Adrenal gland (tissue), 12 donors: ENCODE measurements around the gene EMC1. TPM values are rescaled to one million over a fixed set of nuclear protein-coding genes. Genes with fewer than 3 reads are reported as not detected.
"Not testable (repeated sequence)": the region's sequence is repeated elsewhere in the genome, so short reads cannot be mapped to it uniquely, and the experiment has no call there.

Experiments
- DNase-seq, 7 donors: peaks; one replicate each; pipeline ENCODE4 v3.0.0-alpha.2; 2019 to 2020
- H3K27ac ChIP-seq, 5 donors: fragments of 200-600 bp; sonication (generic) in 4 of 5; 1 replicate in 3 of 5; 2 replicates in 2 of 5; pipeline versions ENCODE4 v1.5.1 to v1.8.0; 2016 to 2020; ENCODE audit warnings: mild to moderate bottlenecking in 1 of 5
- H3K27me3 ChIP-seq: fragments of 200-600 bp; 2 replicates; pipeline ENCODE4 v1.8.0; 2021
- H3K36me3 ChIP-seq, 2 donors: fragments of 200-600 bp; replicated peaks in 1 of 2; 1 replicate in 1 of 2; 2 replicates in 1 of 2; pipeline versions ENCODE4 v1.5.1 to v1.8.0; 2018 to 2022
- H3K4me1 ChIP-seq, 2 donors: fragments of 200-600 bp; replicated peaks in 1 of 2; 1 replicate in 1 of 2; 2 replicates in 1 of 2; pipeline versions ENCODE4 v1.5.1 to v1.8.0; 2018 to 2021
- H3K4me3 ChIP-seq, 4 donors: fragments of 200-600 bp; sonication (generic) in 3 of 4; one replicate each; pipeline ENCODE4 v1.5.1; 2016 to 2018
- H3K9me3 ChIP-seq, 3 donors: fragments of 200-600 bp; sonication (generic) in 1 of 3; replicated peaks in 1 of 3; 1 replicate in 2 of 3; 2 replicates in 1 of 3; pipeline versions ENCODE4 v1.5.1 to v1.8.0; 2016 to 2021
- POLR2A ChIP-seq, 2 donors: fragments of 450-650 bp; IDR thresholded peaks; one replicate each; pipeline ENCODE4 v1.6.1; 2017; ENCODE audit warnings: antibody characterized with exemption in 2 of 2, mild to moderate bottlenecking in 2 of 2, moderate library complexity in 1 of 2
- WGBS, 4 donors: extraction: QIAGEN DNeasy Blood & Tissue Kit in 2 of 4; methylation state at CpG; one replicate each; pipeline versions ENCODE4 v1.1.5 to v1.1.7; 2013 to 2017; 5-methylcytosine and 5-hydroxymethylcytosine counted together
- intact Hi-C, 2 donors: fragments of 100-400 bp; cut with DNase I; formaldehyde crosslinking; loops; one replicate each; pipeline versions ENCODE4 v1.14.1 to v1.15.0; 2022 to 2023
- polyA plus RNA-seq, 3 donors: library from polyadenylated mRNA; stranded (reverse); fragments of 200-250 nt in 2 of 3; fragments of 350-450 nt in 1 of 3; fragmentation: Illumina TruSeq in 1 of 3; extraction: RNeasy Lipid Tissue Mini Kit (QIAGEN cat#74804) in 1 of 3; gene quantifications; one replicate each; pipeline ENCODE4 v1.2.3, GENCODE V29; 2013 to 2014
- total RNA-seq, 9 donors: library from RNA; depleted of rRNA in 4 of 9; stranded (reverse); fragments of >200 nt in 4 of 9; fragments of 120-200 nt in 1 of 9; fragmentation: NEBNext Ultra II Directional in 1 of 9; extraction: Animal tissue kit (Norgen Biotek cat#: 25700) in 1 of 9; gene quantifications; one replicate each; pipeline versions ENCODE4 v1.1.0 to v1.2.4, GENCODE V29; 2013 to 2023
- TF ChIP-seq, protein P1 (sequence below), 6 experiments: fragments of 450-650 bp in 4 of 6; fragments of 200-600 bp in 2 of 6; sonication (generic) in 1 of 6; IDR thresholded peaks; 1 replicate in 5 of 6; 2 replicates in 1 of 6; pipeline versions ENCODE4 v1.5.1 to v1.8.0; 2016 to 2021; ENCODE audit warnings: antibody characterized with exemption in 6 of 6, mild to moderate bottlenecking in 2 of 6, moderate library complexity in 1 of 6
- donor health status: healthy with polysubstance abuse.
- donor health status: Bipolar disorder and iron deficiency.
- donor health status: DM: yes; HTN: yes; CAD: no.
- donor health status: DM: no; HTN: no; CAD: no.
- donor health status: DM: no; HTN: no; CAD: no.
- donor health status: DM: yes; HTN: yes; CAD: no.

The EMC1 gene
- total and polyA plus RNA-seq, 12 donors = 8.9 to 64.8 (median 41.5) TPM

DNA sequence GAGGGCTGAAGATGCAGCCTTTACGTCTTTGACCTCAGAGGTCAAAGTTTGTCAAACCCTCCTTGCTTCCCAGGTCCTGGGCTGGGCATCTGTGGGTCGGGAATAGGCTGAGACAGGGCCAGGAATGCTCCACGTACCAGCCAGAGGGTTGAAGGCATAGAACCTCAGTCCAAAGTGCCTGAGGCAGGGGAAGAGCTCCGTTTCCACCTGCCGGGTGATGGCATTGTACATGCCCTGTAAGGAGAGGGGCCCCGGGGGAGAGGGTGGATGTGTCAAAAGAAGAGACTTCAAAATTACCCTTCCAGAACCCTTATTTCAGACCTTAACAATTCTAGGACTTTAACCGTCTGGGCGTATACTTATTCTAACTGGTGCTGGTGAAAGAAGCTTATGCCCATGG is 33.6 kb upstream of the EMC1 start:
- DNase-seq = no peak
- no peak overlapping the region for H3K4me3 ChIP-seq
- TF ChIP-seq, protein P1, sequence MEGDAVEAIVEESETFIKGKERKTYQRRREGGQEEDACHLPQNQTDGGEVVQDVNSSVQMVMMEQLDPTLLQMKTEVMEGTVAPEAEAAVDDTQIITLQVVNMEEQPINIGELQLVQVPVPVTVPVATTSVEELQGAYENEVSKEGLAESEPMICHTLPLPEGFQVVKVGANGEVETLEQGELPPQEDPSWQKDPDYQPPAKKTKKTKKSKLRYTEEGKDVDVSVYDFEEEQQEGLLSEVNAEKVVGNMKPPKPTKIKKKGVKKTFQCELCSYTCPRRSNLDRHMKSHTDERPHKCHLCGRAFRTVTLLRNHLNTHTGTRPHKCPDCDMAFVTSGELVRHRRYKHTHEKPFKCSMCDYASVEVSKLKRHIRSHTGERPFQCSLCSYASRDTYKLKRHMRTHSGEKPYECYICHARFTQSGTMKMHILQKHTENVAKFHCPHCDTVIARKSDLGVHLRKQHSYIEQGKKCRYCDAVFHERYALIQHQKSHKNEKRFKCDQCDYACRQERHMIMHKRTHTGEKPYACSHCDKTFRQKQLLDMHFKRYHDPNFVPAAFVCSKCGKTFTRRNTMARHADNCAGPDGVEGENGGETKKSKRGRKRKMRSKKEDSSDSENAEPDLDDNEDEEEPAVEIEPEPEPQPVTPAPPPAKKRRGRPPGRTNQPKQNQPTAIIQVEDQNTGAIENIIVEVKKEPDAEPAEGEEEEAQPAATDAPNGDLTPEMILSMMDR (IDR thresholded peaks at IDR 0.05) = no peak
- TF ChIP-seq POLR2A (IDR thresholded peaks at IDR 0.05) = no peak
- WGBS, 4 donors = 90 to 97% (median 95%) methylated on average over 8 of the region's 8 CpGs
- peaks cover 0 to 8% of the 10 kb centered on the region in 2 donors for H3K4me1 ChIP-seq
- intact Hi-C loops = no loop called here
- H3K9me3 ChIP-seq = no peaks in the 10 kb centered on the region
- no peaks in the 10 kb centered on the region for H3K36me3 ChIP-seq
- no peak overlapping the region for H3K27ac ChIP-seq
- no peaks in the 10 kb centered on the region for H3K27me3 ChIP-seq

- H3K27me3 ChIP-seq = no peaks in the 10 kb centered on the region
- peaks cover 0 to 1% of the 10 kb centered on the region in 2 donors for H3K4me1 ChIP-seq
- no peaks in the 10 kb centered on the region for H3K36me3 ChIP-seq
- DNase-seq = no peak
- no peaks in the 10 kb centered on the region for H3K9me3 ChIP-seq
- intact Hi-C loops = no loop called here
- no peak for TF ChIP-seq POLR2A (IDR thresholded peaks at IDR 0.05)
- TF ChIP-seq, protein P1 (IDR thresholded peaks at IDR 0.05) = no peak
- no peak overlapping the region for H3K4me3 ChIP-seq
- no peak overlapping the region for H3K27ac ChIP-seq
- 92 to 97% (median 97%) methylated on average over 9 of the region's 9 CpGs for WGBS, 4 donors
These were observed 32.6 kb upstream of the EMC1 start for GRCh38 chr1:19283891-19284290.

DNA sequence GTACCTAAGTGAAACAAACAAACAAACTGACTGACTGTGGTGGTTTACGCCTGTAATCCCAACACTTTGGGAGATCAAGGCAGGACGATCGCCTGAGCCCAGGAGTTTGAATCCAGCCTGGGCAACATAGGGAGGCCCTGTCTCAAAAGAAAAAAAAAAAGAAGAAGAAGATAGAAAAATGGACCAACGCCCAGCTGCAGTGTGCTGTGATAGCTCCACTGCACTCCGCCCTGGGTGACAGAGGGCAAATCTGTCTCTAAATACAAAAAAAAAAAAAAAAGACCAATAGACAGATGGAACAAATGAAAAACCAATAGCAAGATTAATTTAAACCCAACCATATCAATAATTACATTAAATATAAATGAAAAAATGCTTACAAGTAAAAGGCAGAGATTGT is 23.3 kb upstream of the EMC1 start:
- no peaks in the 10 kb centered on the region for H3K9me3 ChIP-seq
- intact Hi-C loops = no loop called here
- H3K27me3 ChIP-seq = no peaks in the 10 kb centered on the region
- DNase-seq = no peak
- H3K27ac ChIP-seq = no peak overlapping the region
- no peaks in the 10 kb centered on the region for H3K4me1 ChIP-seq
- TF ChIP-seq, protein P1 (IDR thresholded peaks at IDR 0.05) = no peak
- TF ChIP-seq POLR2A (IDR thresholded peaks at IDR 0.05) = no peak
- H3K36me3 ChIP-seq = no peaks in the 10 kb centered on the region
- no peak overlapping the region for H3K4me3 ChIP-seq
- WGBS, 4 donors = 87 to 95% (median 90%) methylated on average over 5 of the region's 5 CpGs

DNA sequence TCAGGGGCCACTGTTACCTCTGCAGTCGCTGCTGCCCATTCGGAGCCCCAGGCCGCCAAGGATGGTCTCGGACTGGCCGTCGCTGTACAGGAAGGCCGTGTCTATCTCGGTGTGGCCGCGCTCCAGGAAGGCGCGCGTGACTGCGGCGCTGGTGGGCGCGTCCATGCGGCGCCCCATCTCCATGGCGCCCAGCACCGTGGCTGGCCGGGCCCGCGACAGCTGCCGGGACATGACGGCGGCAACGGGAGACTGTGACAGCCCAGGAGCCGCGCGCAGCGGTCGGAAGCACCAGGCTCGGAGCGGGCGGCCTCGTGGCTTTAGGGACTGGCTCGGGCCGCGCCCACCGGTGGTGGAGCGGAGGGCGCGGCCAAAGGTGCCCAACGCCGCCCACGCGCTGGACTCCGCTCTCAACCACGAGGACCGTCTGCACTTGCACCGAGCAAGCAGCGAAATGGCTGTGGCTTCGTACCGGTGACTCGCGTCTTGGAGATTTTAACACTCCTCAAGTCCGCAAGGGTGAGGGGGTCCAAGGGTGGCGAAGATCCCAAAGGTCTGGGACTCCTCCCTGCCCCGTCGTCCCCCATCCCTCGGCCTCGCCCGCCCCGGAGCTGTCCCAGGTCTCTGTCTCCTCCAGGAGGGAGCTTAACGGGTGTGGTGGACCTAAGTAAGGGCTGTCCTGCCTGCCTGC is 22.7 kb upstream of the EMC1 start:
- H3K27ac ChIP-seq, DNase-seq, intact Hi-C loops, H3K4me1 ChIP-seq, H3K4me3 ChIP-seq, H3K27me3 ChIP-seq, H3K36me3 ChIP-seq, H3K9me3 ChIP-seq: not testable (repeated sequence)
- WGBS, 4 donors = 15 to 33% (median 27%) methylated on average over 1 to 49 of the region's 66 CpGs
